ENCODE results near the gene GCC1.

GCC1 gene

DNA sequence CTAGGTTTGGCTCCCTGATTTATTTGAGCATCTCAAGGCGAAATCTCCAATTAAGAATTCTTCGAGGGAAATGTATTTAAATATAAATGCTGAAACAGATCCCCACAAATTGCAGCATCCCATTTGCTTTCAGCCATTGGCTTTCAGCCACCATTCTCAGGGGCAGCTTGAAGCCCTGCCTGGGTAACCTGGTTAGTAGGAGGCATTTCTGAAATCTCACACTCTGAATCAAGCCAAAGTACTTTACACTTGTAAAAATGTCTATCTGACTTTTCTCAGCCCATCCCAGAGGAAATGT is 49.1 kb downstream of the GCC1 start:
- no peak for DNase-seq (ENCODE audit: low spot score)

DNA sequence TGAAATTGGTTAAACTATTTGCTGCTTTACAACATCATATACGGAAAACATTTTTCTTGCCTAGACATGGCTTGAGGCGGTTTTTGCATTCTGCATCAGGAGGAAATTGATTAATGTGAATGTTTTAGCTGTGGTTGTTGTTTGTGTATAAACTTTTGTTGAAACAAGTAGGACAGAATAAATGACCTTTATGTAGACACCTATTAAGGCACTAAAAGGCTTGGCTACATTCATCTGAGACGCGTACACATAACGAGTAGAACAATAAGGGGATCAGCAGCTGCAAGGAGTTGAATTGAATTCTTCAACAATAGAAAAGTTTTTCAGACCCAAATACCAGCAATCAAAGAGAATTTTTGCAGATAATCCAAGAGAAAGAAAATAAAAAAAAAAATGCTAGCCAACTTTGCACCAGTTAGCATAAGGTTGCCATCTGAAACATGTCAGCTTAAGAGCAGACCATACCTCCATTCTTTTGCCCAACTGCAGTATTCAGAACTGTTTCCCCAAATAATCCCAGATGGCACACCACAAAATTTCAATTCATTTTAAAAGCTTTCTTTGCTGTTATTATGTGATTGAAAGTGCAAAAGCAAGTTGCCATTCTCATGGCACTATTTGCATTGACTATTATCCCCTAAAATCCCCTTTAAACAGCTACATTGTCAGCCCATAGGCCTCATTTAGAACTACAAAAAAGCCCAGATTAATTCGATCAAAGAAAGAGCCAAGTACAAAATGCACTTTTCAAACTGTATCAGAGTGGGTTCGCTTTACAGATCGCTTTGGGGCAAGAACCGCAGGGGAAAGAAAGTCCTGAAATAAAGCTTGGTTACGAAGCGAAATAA is 49.6 kb downstream of the GCC1 start:
- DNase-seq (ENCODE audit: low spot score) = no peak

DNA sequence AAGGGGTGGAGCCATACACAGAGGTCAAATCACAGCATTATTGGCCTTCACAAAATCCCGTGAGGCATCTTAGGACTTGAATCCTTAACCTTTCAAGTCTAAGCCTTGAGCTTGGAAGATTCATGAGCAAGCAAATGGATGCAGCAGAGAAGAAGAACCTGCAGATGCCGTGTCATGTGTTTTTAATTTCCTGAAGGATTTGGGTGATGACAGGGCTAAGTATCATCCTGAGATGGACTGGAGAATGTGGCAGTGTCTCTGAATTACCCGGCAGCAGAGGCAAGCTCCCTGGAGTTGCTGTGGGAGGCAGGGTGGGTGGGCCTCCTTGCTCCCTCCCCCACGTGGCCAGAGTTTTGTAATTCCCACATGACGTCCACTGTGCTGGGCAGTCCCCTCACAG is 50.8 kb downstream of the GCC1 start:
- no peak for DNase-seq (ENCODE audit: low spot score)

DNA sequence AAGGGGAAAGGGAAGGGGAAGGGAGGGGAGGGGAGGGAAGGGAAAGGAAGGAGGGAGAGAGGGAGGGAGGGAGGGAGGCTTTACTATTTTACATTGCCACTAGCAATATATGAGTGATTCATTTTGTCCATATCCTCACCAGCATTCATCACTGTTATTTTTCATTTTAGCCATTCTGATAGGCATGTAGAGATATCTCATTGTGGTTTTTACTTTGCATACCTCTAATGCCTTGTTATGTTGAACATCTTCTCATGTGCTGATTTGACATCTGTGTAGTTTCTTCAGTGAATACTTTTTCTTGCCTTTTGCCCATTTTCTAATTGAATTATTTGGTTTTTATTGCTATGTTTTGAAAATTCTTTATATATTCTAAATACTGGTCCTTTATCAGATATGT is 52.7 kb downstream of the GCC1 start:
- DNase-seq (ENCODE audit: low spot score) = no peak

DNA sequence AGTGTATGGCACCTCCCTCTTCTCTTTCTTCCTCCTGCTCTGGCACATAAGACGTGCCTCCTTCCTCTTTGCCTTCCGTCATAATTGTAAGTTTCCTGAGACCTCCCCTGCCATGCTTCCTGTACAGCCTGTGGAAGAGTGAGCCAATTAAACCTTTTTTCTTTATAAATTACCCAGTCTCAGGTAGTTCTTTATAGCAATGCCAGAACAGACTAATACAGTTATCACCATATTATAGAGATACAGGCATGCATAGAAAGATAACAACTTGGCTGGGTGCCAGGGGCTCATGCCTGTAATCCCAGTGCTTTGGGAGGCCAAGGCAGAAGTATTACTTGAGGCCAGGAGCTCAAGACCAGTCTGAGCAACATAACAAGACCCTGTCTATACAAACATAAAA is 53.2 kb downstream of the GCC1 start:
- no peak for DNase-seq (ENCODE audit: low spot score)

Measured in D341Med (cell line).